CD14-positive monocyte (primary cell): ENCODE data around the gene TLK1. TPM values are rescaled to one million over a fixed set of nuclear protein-coding genes. Genes with fewer than 3 reads are reported as not detected.

ENCODE experiments used
- DNase-seq, 3 donors: peaks; one replicate each; pipeline ENCODE4 v3.0.0-alpha.2; 2011 to 2022
- H2AFZ ChIP-seq: 2 replicates; pipeline ENCODE4 v1.6.0; 2012; ENCODE audit warnings: mild to moderate bottlenecking, low read depth, low read length, inconsistent platforms; ENCODE audit not compliant: insufficient read depth, poor library complexity, severe bottlenecking
- H3K27ac ChIP-seq, 2 donors: 1 replicate in 1 of 2; 2 replicates in 1 of 2; pipeline ENCODE4 v1.5.1; 2012 to 2013; ENCODE audit warnings: low read length in 2 of 2, control low read depth in 1 of 2, inconsistent platforms in 1 of 2, low read depth in 1 of 2, mild to moderate bottlenecking in 1 of 2
- H3K27me3 ChIP-seq, 2 donors: one replicate each; pipeline versions ENCODE4 v1.6.0 to v1.6.1; 2011 to 2013; ENCODE audit warnings: low read length in 2 of 2; ENCODE audit not compliant: control insufficient read depth in 2 of 2, insufficient read depth in 2 of 2
- H3K36me3 ChIP-seq, 2 donors: replicated peaks in 1 of 2; 1 replicate in 1 of 2; 2 replicates in 1 of 2; pipeline versions ENCODE4 v1.5.1 to v1.6.1; 2012 to 2013; ENCODE audit warnings: low read length in 2 of 2, control low read depth in 1 of 2, inconsistent platforms in 1 of 2, mild to moderate bottlenecking in 1 of 2; ENCODE audit not compliant: insufficient read depth in 2 of 2, control insufficient read depth in 1 of 2
- H3K4me1 ChIP-seq, 2 donors: 1 replicate in 1 of 2; 2 replicates in 1 of 2; pipeline versions ENCODE4 v1.5.1 to v1.6.1; 2012 to 2013; ENCODE audit warnings: low read length in 2 of 2, control low read depth in 1 of 2, inconsistent platforms in 1 of 2, mild to moderate bottlenecking in 1 of 2, moderate library complexity in 1 of 2; ENCODE audit not compliant: insufficient read depth in 2 of 2, control insufficient read depth in 1 of 2
- H3K4me2 ChIP-seq: replicated peaks from 2 replicates; pipeline ENCODE3; 2012; ENCODE audit warnings: low read length, moderate library complexity, mild to moderate bottlenecking; ENCODE audit not compliant: poor library complexity, severe bottlenecking; ENCODE audit errors: extremely low read depth
- H3K4me3 ChIP-seq, 3 experiments: fragments of 200-600 bp in 1 of 3; sonication (generic) in 1 of 3; replicated peaks in 1 of 3; 1 replicate in 2 of 3; 2 replicates in 1 of 3; pipeline ENCODE4 v1.5.1; 2011 to 2013; ENCODE audit warnings: low read length in 3 of 3, mild to moderate bottlenecking in 3 of 3, control low read depth in 2 of 3, low read depth in 2 of 3, inconsistent platforms in 1 of 3, moderate library complexity in 1 of 3
- H3K79me2 ChIP-seq: 2 replicates; pipeline ENCODE4 v1.6.0; 2012; ENCODE audit warnings: mild to moderate bottlenecking, control low read depth, inconsistent platforms, low read length, moderate library complexity; ENCODE audit not compliant: insufficient read depth
- H3K9ac ChIP-seq: 2 replicates; pipeline ENCODE4 v1.6.0; 2017; ENCODE audit warnings: low read length, mild to moderate bottlenecking; ENCODE audit not compliant: insufficient read depth, poor library complexity, severe bottlenecking
- H3K9me3 ChIP-seq, 2 donors: replicated peaks in 1 of 2; 1 replicate in 1 of 2; 2 replicates in 1 of 2; pipeline versions ENCODE4 v1.5.1 to v1.6.1; 2012 to 2013; ENCODE audit warnings: low read length in 2 of 2, control low read depth in 1 of 2; ENCODE audit not compliant: control insufficient read depth in 1 of 2, insufficient read depth in 1 of 2
- H4K20me1 ChIP-seq: 2 replicates; pipeline ENCODE4 v1.6.0; 2012; ENCODE audit warnings: mild to moderate bottlenecking, low read length, control low read depth, moderate library complexity; ENCODE audit not compliant: insufficient read depth
- H3K27ac Mint-ChIP-seq, 7 donors: one replicate each; pipeline ENCODE4 v1.8.0; 2020; ENCODE audit warnings: mild to moderate bottlenecking in 7 of 7, mixed read lengths in 7 of 7, moderate library complexity in 6 of 7, inconsistent platforms in 2 of 7
- H3K27me3 Mint-ChIP-seq, 3 donors: one replicate each; pipeline ENCODE4 v1.8.0; 2021 to 2022; ENCODE audit warnings: low read depth in 3 of 3, mild to moderate bottlenecking in 3 of 3, mixed read lengths in 3 of 3, moderate library complexity in 3 of 3, inconsistent platforms in 1 of 3
- H3K36me3 Mint-ChIP-seq, 2 donors: one replicate each; pipeline ENCODE4 v1.8.0; 2020; ENCODE audit warnings: mixed read lengths in 2 of 2, inconsistent platforms in 1 of 2, mild to moderate bottlenecking in 1 of 2
- H3K4me1 Mint-ChIP-seq: one replicate; pipeline ENCODE4 v1.8.0; 2020; ENCODE audit warnings: mild to moderate bottlenecking, mixed read lengths
- H3K4me3 Mint-ChIP-seq, 2 donors: one replicate each; pipeline ENCODE4 v1.8.0; 2020; ENCODE audit warnings: mild to moderate bottlenecking in 2 of 2, mixed read lengths in 2 of 2, moderate library complexity in 1 of 2
- H3K9me3 Mint-ChIP-seq, 7 donors: one replicate each; pipeline ENCODE4 v1.8.0; 2020 to 2022; ENCODE audit warnings: mixed read lengths in 7 of 7, mild to moderate bottlenecking in 6 of 7, moderate library complexity in 6 of 7, inconsistent platforms in 2 of 7
- WGBS: methylation state at CpG from one replicate; pipeline ENCODE4 v1.1.5; 2013; ENCODE audit warnings: missing lambda C conversion rate; ENCODE audit not compliant: insufficient coverage; 5-methylcytosine and 5-hydroxymethylcytosine counted together
- intact Hi-C, 2 donors: fragments of 100-400 bp; cut with micrococcal nuclease; formaldehyde crosslinking; loops; one replicate each; pipeline versions ENCODE4 v1.15.0 to v1.15.1; 2023
- polyA plus RNA-seq, 3 donors: library from polyadenylated mRNA; depleted of rRNA in 1 of 3; unstranded in 2 of 3; stranded (reverse) in 1 of 3; fragments of 300-500 nt in 2 of 3; fragments of >200 nt in 1 of 3; fragmentation: Illumina TruSeq in 2 of 3; gene quantifications; 1 replicate in 2 of 3; 2 replicates in 1 of 3; pipeline ENCODE4 v1.2.3, GENCODE V29; 2012 to 2021
- TF ChIP-seq, protein P1 (sequence below): fragments of 200-600 bp; IDR thresholded peaks from one replicate; pipeline ENCODE4 v1.8.0; 2022; ENCODE audit warnings: antibody characterized with exemption, mild to moderate bottlenecking

Gene TLK1
- polyA plus RNA-seq, 3 donors: 6.3 to 20.0 (median 8.6) TPM

DNA sequence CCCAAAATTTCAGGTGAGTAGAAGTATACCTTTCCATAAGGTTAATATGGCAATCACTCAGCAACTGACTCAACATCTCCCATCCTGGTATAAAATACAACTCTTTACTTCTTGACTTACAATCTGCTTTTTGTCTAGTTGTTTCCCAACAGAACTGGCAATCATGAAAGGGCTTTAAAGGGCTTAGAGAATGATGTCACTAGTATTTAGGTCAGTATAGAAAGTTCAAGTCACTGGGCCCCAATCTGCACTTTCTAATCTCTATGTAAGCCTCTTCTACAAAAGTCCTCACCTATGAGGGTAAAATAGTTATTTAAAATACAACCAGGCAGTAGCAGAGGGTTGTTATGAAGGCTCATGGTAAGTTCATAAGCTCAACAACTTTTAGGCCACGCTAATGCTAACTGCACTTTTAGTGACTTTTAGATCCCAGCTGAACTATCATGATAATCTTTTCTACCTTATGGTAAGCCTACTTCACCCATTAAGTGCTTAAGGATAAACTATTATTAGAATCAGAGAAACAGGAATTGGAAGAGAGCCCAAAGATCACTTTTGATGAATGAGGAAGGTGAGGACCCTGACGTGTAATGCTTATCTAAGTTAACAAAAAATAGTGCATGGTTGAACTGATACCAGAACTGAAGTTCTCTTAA lies 152.0 kb downstream of the TLK1 start:
- Histone ChIP-seq H3K9ac (no peak overlapping the region), H3K9me3 (no peaks in the 10 kb centered on the region), H3K36me3 (peaks cover 63 to 96% of the 10 kb centered on the region in 2 donors), H3K4me3 (no peak overlapping the region), H3K4me1 (no peaks in the 10 kb centered on the region), H2AFZ (no peak overlapping the region), H3K27me3 (no peaks in the 10 kb centered on the region), H3K4me2 (no peak overlapping the region), H3K79me2 (no peaks in the 10 kb centered on the region), H3K27ac (peak overlapping the region in 1 of 2 donors; percentile 21), H4K20me1 (no peaks in the 10 kb centered on the region)
- peaks cover 69 to 79% of the 10 kb centered on the region in 2 donors for H3K36me3 Mint-ChIP-seq
- DNase-seq: no peak
- no peaks in the 10 kb centered on the region for H3K4me1 Mint-ChIP-seq
- intact Hi-C loops: no loop called here
- no peak overlapping the region for H3K4me3 Mint-ChIP-seq
- no peaks in the 10 kb centered on the region for H3K27me3 Mint-ChIP-seq
- TF ChIP-seq, protein P1, sequence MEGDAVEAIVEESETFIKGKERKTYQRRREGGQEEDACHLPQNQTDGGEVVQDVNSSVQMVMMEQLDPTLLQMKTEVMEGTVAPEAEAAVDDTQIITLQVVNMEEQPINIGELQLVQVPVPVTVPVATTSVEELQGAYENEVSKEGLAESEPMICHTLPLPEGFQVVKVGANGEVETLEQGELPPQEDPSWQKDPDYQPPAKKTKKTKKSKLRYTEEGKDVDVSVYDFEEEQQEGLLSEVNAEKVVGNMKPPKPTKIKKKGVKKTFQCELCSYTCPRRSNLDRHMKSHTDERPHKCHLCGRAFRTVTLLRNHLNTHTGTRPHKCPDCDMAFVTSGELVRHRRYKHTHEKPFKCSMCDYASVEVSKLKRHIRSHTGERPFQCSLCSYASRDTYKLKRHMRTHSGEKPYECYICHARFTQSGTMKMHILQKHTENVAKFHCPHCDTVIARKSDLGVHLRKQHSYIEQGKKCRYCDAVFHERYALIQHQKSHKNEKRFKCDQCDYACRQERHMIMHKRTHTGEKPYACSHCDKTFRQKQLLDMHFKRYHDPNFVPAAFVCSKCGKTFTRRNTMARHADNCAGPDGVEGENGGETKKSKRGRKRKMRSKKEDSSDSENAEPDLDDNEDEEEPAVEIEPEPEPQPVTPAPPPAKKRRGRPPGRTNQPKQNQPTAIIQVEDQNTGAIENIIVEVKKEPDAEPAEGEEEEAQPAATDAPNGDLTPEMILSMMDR: no peak
- no CpG with 5 or more reads among the region's 2 CpGs for WGBS
- H3K27ac Mint-ChIP-seq: peak overlapping the region in 1 of 7 donors; percentile 19
- H3K9me3 Mint-ChIP-seq: no peaks in the 10 kb centered on the region

DNA sequence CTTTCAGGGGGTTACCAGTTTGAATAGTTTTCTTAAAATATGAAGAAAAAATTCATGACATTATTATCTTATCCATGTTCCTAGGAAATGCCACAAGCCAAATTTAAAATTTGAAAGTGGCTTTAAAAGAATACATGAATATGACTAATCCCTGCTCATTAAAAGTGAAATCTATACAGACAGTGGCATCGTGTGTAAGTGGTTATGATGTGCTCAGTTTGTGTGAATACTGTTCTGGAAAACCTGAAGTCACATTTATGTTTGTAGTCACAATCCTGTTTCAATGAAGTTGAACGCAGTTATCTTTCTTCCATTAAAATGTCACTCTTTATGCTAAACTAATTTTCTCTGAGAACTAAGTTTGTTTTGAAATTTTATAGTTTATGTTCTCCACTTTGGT lies 155.9 kb downstream of the TLK1 start:
- no peak for DNase-seq
- Histone ChIP-seq H3K4me2 (no peak overlapping the region), H3K27ac (no peak overlapping the region), H3K36me3 (peaks cover 59 to 96% of the 10 kb centered on the region in 2 donors), H3K9ac (no peak overlapping the region), H2AFZ (no peak overlapping the region), H4K20me1 (no peaks in the 10 kb centered on the region), H3K27me3 (no peaks in the 10 kb centered on the region), H3K4me3 (no peak overlapping the region), H3K4me1 (no peaks in the 10 kb centered on the region), H3K9me3 (no peaks in the 10 kb centered on the region), H3K79me2 (no peaks in the 10 kb centered on the region)
- H3K9me3 Mint-ChIP-seq: no peaks in the 10 kb centered on the region
- peaks cover 72 to 88% of the 10 kb centered on the region in 2 donors for H3K36me3 Mint-ChIP-seq
- H3K4me3 Mint-ChIP-seq: no peak overlapping the region
- WGBS: no CpG with 5 or more reads among the region's 2 CpGs
- no peaks in the 10 kb centered on the region for H3K27me3 Mint-ChIP-seq
- H3K4me1 Mint-ChIP-seq: no peaks in the 10 kb centered on the region
- H3K27ac Mint-ChIP-seq: no peak overlapping the region
- TF ChIP-seq, protein P1: no peak
- intact Hi-C loops: no loop called here
